OCI-LY7 (cell line): ENCODE data around the gene ALPL. TPM values are rescaled to one million over a fixed set of nuclear protein-coding genes. Genes with fewer than 3 reads are reported as not detected.

Experiments
- BruUV-seq: library from RNA; stranded (reverse); fragments of 400-500 nt; replicated peaks from 2 replicates; lab custom pipeline; 2021; lab: Mats Ljungman, UMichigan
- CTCF ChIA-PET: fragments of 300-600 bp; sonication (Branson Sonifier 250); formaldehyde crosslinking; loops from one replicate; lab custom pipeline; 2022; ENCODE audit warnings: antibody characterized with exemption; ENCODE audit not compliant: unreplicated experiment; lab: Charles Lee
- POLR2A ChIA-PET: fragments of 300-600 bp; sonication (Branson Sonifier 250); formaldehyde crosslinking; loops from one replicate; lab custom pipeline; 2022; ENCODE audit warnings: antibody characterized with exemption; lab: Charles Lee
- DNase-seq: peaks from one replicate; pipeline ENCODE4 v3.0.0-alpha.2; 2015; ENCODE audit warnings: low spot score
- H2AFZ ChIP-seq: fragments of 200-600 bp; sonication (generic), shearing (Covaris generic); 2 replicates; pipeline ENCODE4 v1.6.1; 2014; ENCODE audit warnings: mild to moderate bottlenecking, antibody characterized with exemption, low read length, moderate library complexity
- H3K27ac ChIP-seq: fragments of 200-600 bp; sonication (generic); 2 replicates; pipeline ENCODE4 v1.5.1; 2014; ENCODE audit warnings: mixed run types, low read depth, mild to moderate bottlenecking, moderate library complexity, low read length, inconsistent platforms; ENCODE audit not compliant: poor library complexity, severe bottlenecking
- H3K36me3 ChIP-seq: fragments of 200-600 bp; sonication (generic); 2 replicates; pipeline ENCODE4 v1.6.1; 2014; ENCODE audit warnings: mild to moderate bottlenecking, antibody characterized with exemption, low read length, moderate library complexity, mixed read lengths; ENCODE audit not compliant: insufficient read depth
- H3K4me1 ChIP-seq: fragments of 200-600 bp; sonication (generic); 2 replicates; pipeline ENCODE4 v1.5.1; 2014; ENCODE audit warnings: mild to moderate bottlenecking, low read length; ENCODE audit not compliant: insufficient read depth, poor library complexity, severe bottlenecking
- H3K4me2 ChIP-seq: fragments of 200-600 bp; sonication (generic); 2 replicates; pipeline ENCODE4 v1.6.1; 2014; ENCODE audit warnings: mild to moderate bottlenecking, low read length
- H3K4me3 ChIP-seq: fragments of 200-600 bp; sonication (generic); 2 replicates; pipeline ENCODE4 v1.5.1; 2014; ENCODE audit warnings: mild to moderate bottlenecking, low read depth, low read length; ENCODE audit not compliant: poor library complexity, severe bottlenecking
- H3K79me2 ChIP-seq: fragments of 200-600 bp; sonication (generic); 2 replicates; pipeline ENCODE4 v1.6.1; 2016; ENCODE audit warnings: low read depth, mild to moderate bottlenecking, low read length, moderate library complexity, mixed read lengths; ENCODE audit not compliant: insufficient read depth
- H3K9me2 ChIP-seq: fragments of 200-600 bp; sonication (generic); 2 replicates; pipeline ENCODE4 v1.6.1; 2016; ENCODE audit warnings: mild to moderate bottlenecking, low read length, mixed read lengths; ENCODE audit not compliant: insufficient read depth
- H3K9me3 ChIP-seq: fragments of 200-600 bp; sonication (generic); 2 replicates; pipeline ENCODE4 v1.6.1; 2014; ENCODE audit warnings: mild to moderate bottlenecking, mixed run types, low read length, mixed read lengths
- H4K20me1 ChIP-seq: fragments of 200-600 bp; sonication (generic); 2 replicates; pipeline ENCODE4 v1.6.1; 2014; ENCODE audit warnings: mild to moderate bottlenecking, antibody characterized with exemption, low read length, moderate library complexity, mixed read lengths; ENCODE audit not compliant: insufficient read depth
- EZH2phosphoT487 ChIP-seq: fragments of 200-600 bp; sonication (generic); IDR thresholded peaks from 2 replicates; pipeline ENCODE4 v1.6.1; 2018; ENCODE audit warnings: low read depth, borderline replicate concordance, mild to moderate bottlenecking, mixed run types, antibody characterized with exemption, low read length, moderate library complexity, mixed read lengths
- intact Hi-C: fragments of 100-400 bp; cut with micrococcal nuclease; formaldehyde crosslinking; loops from one replicate; pipeline ENCODE4 v1.10.0; 2022; ENCODE audit not compliant: unreplicated experiment
- total RNA-seq, 2 experiments: library from RNA; depleted of rRNA in 1 of 2; stranded (reverse); fragments of >200 nt in 1 of 2; shearing (Covaris generic) in 1 of 2; gene quantifications; 2 replicates each; pipeline ENCODE4 v1.2.3, GENCODE V29; 2014 to 2022
- TF ChIP-seq, protein P1 (sequence below): fragments of 200-600 bp; sonication (generic); conservative IDR thresholded peaks from 2 replicates; pipeline ENCODE4 v1.5.1; 2014; ENCODE audit warnings: mild to moderate bottlenecking, antibody characterized with exemption, low read length, moderate library complexity, mixed read lengths

Gene ALPL
- total RNA-seq, 2 experiments from 2014 or later = not detected

DNA sequence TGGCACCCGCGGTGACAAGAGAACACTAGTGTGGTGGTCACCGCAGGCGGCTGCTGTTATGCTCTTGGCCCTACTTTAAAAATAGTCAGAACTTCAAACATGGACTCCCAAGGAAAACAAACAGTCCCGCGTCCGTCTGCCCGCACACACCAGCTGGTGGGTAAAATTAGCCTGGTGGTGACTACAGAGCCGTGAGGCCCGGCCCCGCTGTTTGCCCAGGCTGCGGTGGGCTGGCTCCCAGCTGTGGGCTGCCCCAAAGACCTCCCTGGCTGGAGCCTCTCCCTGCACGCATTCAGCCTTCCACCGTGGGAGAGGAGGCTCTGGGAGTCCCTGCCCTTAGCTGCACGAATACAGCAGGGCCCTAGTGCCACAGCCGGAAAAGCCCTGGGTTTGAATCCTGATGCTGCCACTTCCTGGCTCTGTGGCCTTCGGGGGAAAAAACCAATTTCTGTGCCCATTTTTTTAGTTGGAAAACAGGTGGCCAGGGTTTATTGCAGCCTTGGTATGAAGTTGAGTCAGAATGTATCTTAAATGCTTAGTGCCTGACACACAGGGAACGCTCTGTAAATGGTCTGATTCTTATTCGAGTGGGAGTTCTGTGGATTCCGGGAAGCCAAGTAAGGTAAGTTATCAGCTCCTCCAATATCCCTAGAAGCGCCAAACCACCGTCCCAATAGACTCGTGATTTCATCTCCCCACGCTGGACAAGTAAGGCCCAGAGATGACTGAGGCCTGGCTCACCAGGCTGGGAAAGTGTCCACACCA lies 58.2 kb downstream of the ALPL start:
- intact Hi-C loops = no loop called here

DNA sequence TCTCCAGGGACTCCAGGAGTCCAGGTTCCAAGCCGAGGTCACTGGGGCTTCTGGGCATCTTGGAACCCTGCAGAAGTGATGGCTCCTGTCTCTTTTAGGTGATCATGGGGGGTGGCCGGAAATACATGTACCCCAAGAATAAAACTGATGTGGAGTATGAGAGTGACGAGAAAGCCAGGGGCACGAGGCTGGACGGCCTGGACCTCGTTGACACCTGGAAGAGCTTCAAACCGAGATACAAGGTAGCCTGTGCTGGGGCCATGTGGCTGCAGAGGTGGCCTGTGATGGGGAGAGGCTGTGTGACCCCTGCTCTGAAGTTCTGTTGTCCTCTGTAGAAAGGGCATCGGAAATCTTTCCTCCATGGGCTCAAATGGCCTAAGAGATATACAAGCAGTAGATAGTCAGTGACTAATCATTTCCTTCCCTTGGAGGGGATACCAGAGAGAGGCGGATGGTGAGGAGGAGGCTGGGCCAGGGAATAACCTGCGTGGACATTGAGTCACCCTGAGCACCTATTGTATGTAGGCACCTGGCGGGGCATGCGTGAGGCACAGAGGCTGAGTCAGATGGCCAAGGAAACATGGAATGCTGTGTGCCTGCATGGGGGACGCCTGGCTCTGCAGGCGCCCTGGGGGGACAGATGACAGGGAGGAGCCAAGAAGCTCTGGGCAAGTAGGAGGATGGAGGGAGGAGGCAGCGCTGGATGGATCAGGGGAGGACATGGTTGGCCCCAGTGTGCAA lies 59.0 kb downstream of the ALPL start:
- Histone ChIP-seq H3K4me1 (no peaks in the 10 kb centered on the region), H3K4me3 (no peak overlapping the region), H3K4me2 (no peak overlapping the region), H4K20me1 (no peaks in the 10 kb centered on the region), H3K79me2 (no peaks in the 10 kb centered on the region), H2AFZ (no peak overlapping the region), H3K27ac (no peak overlapping the region), H3K36me3 (no peaks in the 10 kb centered on the region), H3K9me3 (no peaks in the 10 kb centered on the region), H3K9me2 (no peaks in the 10 kb centered on the region)
- CTCF ChIA-PET = no interaction called here
- intact Hi-C loops = no loop called here
- POLR2A ChIA-PET = no interaction called here
- BruUV-seq = no TSS peak
- DNase-seq = no peak
- TF ChIP-seq, protein P1, sequence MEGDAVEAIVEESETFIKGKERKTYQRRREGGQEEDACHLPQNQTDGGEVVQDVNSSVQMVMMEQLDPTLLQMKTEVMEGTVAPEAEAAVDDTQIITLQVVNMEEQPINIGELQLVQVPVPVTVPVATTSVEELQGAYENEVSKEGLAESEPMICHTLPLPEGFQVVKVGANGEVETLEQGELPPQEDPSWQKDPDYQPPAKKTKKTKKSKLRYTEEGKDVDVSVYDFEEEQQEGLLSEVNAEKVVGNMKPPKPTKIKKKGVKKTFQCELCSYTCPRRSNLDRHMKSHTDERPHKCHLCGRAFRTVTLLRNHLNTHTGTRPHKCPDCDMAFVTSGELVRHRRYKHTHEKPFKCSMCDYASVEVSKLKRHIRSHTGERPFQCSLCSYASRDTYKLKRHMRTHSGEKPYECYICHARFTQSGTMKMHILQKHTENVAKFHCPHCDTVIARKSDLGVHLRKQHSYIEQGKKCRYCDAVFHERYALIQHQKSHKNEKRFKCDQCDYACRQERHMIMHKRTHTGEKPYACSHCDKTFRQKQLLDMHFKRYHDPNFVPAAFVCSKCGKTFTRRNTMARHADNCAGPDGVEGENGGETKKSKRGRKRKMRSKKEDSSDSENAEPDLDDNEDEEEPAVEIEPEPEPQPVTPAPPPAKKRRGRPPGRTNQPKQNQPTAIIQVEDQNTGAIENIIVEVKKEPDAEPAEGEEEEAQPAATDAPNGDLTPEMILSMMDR = no peak

More for the DNA sequence above, 58.2 kb downstream of the ALPL start:
- no peak for DNase-seq
- Histone ChIP-seq H3K4me1 (no peaks in the 10 kb centered on the region), H3K36me3 (no peaks in the 10 kb centered on the region), H3K9me3 (no peaks in the 10 kb centered on the region), H3K27ac (no peak overlapping the region), H4K20me1 (no peaks in the 10 kb centered on the region), H3K4me2 (no peak overlapping the region), H3K79me2 (no peaks in the 10 kb centered on the region), H2AFZ (no peak overlapping the region), H3K9me2 (no peaks in the 10 kb centered on the region), H3K4me3 (no peak overlapping the region)
- BruUV-seq = no TSS peak
- CTCF ChIA-PET = no interaction called here
- TF ChIP-seq, protein P1 = no peak
- no peak for TF ChIP-seq EZH2phosphoT487
- POLR2A ChIA-PET = no interaction called here
